ENCODE results near the gene LSM3.

The LSM3 gene

DNA sequence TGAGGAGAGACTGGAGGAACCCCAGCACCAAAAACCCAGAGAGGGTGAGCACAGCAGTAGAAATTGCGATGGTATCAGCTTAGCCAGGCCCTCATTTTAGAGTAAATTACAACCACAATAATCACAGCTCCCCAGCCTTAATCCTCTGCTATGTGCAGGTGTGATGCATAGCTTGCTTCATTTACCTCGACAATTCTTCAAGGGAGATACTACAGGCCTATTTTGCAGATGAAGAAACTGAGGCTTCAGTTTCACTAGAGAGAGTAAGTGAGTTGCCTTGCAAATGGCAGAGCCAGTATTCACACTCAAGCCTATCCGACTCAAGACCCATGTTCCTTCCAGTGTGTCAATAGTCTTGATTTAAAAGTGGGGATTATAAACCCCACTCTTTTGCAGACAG is 33.4 kb downstream of the LSM3 start:
- Histone ChIP-seq H3K4me3 (replicated peaks; ENCODE audit: low read depth, low read length) (no peak overlapping the region), H3K27me3 (replicated peaks; ENCODE audit: control insufficient read depth, insufficient read depth, low read length) (no peaks in the 10 kb centered on the region; the same call in 1 of the 2 replicates), H3K36me3 (ENCODE audit: control insufficient read depth, insufficient read depth, low read length) (no peaks in the 10 kb centered on the region)
- DNase-seq (ENCODE audit: extremely low read depth, insufficient read length), result no peak
- TF ChIP-seq, protein P1, sequence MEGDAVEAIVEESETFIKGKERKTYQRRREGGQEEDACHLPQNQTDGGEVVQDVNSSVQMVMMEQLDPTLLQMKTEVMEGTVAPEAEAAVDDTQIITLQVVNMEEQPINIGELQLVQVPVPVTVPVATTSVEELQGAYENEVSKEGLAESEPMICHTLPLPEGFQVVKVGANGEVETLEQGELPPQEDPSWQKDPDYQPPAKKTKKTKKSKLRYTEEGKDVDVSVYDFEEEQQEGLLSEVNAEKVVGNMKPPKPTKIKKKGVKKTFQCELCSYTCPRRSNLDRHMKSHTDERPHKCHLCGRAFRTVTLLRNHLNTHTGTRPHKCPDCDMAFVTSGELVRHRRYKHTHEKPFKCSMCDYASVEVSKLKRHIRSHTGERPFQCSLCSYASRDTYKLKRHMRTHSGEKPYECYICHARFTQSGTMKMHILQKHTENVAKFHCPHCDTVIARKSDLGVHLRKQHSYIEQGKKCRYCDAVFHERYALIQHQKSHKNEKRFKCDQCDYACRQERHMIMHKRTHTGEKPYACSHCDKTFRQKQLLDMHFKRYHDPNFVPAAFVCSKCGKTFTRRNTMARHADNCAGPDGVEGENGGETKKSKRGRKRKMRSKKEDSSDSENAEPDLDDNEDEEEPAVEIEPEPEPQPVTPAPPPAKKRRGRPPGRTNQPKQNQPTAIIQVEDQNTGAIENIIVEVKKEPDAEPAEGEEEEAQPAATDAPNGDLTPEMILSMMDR (IDR thresholded peaks at IDR 0.05; ENCODE audit: insufficient read depth, low read length, poor library complexity, severe bottlenecking), result no peak

DNA sequence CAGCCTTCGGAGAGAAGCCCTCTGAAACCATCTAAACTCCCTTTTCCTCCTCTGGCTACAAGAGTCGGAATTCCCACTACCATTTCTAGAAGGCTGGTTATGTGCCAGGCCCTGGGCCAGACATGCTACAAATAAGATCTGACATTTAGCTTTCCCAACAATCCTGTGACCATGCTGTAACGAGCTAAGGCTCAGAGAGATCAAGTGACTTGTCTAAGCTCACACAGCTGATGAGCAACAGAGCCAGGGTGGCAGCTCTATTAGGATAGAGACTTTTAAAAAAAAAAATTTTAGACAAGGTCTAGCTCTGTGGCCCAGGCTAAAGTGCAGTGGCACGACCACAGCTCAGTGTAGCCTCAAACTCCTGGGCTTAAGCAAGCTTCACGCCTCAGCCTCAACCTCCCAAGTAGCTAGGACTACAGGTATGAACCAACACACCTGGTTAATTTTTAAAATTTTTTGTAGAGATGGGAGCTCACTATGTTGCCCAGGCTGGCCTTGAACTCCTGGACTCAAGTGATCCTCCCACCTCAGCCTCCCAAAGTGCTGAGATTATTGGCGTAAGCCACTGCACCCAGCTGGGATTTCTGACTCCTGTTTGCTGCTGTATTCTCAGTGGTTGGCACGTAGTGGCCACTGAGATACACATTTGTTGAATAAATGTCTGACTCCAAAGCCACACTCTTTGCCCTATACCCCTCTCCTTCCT is 34.6 kb downstream of the LSM3 start:
- Histone ChIP-seq H3K36me3 (ENCODE audit: control insufficient read depth, insufficient read depth, low read length) (no peaks in the 10 kb centered on the region), H3K27me3 (replicated peaks; ENCODE audit: control insufficient read depth, insufficient read depth, low read length) (no peaks in the 10 kb centered on the region; the same call in 1 of the 2 replicates), H3K4me3 (replicated peaks; ENCODE audit: low read depth, low read length) (no peak overlapping the region)
- TF ChIP-seq, protein P1 (IDR thresholded peaks at IDR 0.05; ENCODE audit: insufficient read depth, low read length, poor library complexity, severe bottlenecking), result no peak
- no peak for DNase-seq (ENCODE audit: extremely low read depth, insufficient read length)

DNA sequence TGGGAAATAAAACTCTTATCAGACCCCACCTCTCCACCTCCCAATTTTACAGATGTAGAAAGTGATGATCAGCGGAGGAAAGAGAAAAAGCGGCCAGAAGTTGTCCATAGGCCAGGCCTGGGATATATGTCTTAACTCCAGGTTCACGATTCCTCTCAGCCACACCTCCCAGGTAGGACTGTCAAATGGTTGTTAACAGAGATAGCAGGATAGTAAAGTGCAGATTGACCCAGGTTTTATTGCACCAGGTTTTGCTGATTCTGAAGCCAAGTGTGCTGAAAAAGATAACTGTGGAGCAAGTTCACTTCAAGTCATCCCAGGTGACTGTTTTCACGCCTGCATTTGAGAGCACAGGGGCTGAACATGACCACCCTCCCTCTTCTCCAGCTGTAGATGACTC is 36.1 kb downstream of the LSM3 start:
- H3K27me3 ChIP-seq (replicated peaks; ENCODE audit: control insufficient read depth, insufficient read depth, low read length), result no peaks in the 10 kb centered on the region; the same call in 1 of the 2 replicates
- H3K36me3 ChIP-seq (ENCODE audit: control insufficient read depth, insufficient read depth, low read length), result no peaks in the 10 kb centered on the region
- DNase-seq (ENCODE audit: extremely low read depth, insufficient read length), result no peak
- H3K4me3 ChIP-seq (replicated peaks; ENCODE audit: low read depth, low read length), result no peak overlapping the region
- TF ChIP-seq, protein P1 (IDR thresholded peaks at IDR 0.05; ENCODE audit: insufficient read depth, low read length, poor library complexity, severe bottlenecking), result no peak

DNA sequence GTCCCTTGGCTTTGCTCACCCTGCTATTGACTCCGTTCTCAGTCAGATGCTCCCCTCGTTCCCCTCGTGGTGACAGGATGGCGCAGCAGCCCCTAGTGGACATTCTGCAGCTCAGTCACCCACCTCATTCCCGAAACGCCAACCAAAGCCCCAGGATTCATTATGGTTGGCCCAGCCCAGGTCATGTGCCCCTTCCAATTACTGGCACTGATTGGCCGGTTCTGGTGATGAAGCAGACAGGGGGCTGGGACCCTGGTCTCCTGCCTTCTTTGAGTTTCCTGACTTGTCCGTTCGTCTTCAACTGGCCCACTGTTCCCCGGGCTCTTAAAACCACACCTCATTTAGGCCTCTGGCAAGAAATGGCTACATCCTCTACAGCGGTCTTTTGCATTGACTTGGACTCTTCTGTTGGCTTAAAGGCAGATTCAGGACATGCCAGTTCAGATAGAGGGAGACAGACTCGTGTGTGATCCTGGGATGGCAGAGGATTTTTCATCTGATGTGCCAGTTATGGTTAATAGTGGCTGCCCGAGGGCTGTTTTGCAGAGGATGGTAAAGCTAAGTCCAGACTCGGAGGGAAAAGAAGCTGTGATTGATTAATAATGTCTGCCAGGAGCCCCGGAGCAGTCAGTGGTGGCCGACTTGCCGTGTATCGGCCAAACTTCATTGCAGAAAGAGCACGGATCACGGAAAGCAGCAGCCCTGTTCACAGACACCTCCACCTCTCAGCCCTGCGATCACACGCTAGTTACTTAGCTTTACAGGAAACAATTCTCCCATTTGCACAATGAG is 37.8 kb downstream of the LSM3 start:
- DNase-seq (ENCODE audit: extremely low read depth, insufficient read length), result peak; percentile 64
- Histone ChIP-seq H3K36me3 (ENCODE audit: control insufficient read depth, insufficient read depth, low read length) (no peaks in the 10 kb centered on the region), H3K4me3 (replicated peaks; ENCODE audit: low read depth, low read length) (peak overlapping the region; percentile 51), H3K27me3 (replicated peaks; ENCODE audit: control insufficient read depth, insufficient read depth, low read length) (no peaks in the 10 kb centered on the region; the same call in 1 of the 2 replicates)
- TF ChIP-seq, protein P1 (IDR thresholded peaks at IDR 0.05; ENCODE audit: insufficient read depth, low read length, poor library complexity, severe bottlenecking), result peak; percentile 63

DNA sequence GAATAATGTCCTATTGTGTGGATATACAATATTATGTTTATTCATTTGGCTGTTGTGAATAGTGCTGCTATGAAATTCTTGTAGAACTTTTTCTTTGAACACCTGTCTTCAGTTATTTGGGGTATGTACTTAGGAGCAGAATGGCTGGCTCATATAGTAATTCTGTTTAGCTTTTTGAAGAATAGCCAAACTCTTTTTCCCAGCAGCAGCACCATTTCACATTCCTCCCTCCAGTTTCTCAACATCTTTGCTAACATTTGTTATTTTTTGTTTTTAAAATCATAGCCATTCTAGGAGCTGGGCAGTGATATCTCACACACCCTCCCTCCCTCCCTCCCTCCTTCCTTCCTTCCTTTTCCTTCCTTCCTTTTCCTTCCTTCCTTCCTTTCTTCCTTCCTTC is 39.7 kb downstream of the LSM3 start:
- no peak for DNase-seq (ENCODE audit: extremely low read depth, insufficient read length)

More for the DNA sequence above, 39.7 kb downstream of the LSM3 start:
- no peaks in the 10 kb centered on the region for H3K36me3 ChIP-seq (ENCODE audit: control insufficient read depth, insufficient read depth, low read length)
- H3K4me3 ChIP-seq (replicated peaks; ENCODE audit: low read depth, low read length), result no peak overlapping the region
- no peaks in the 10 kb centered on the region for H3K27me3 ChIP-seq (replicated peaks; ENCODE audit: control insufficient read depth, insufficient read depth, low read length)
- TF ChIP-seq, protein P1 (IDR thresholded peaks at IDR 0.05; ENCODE audit: insufficient read depth, low read length, poor library complexity, severe bottlenecking), result no peak
